ENCODE data around the gene GLCCI1. TPM values are rescaled to one million over a fixed set of nuclear protein-coding genes. Genes with fewer than 3 reads are reported as not detected.

GLCCI1 gene
- total and polyA plus RNA-seq, 4 donors, result 1.4 to 5.9 (median 4.3) TPM

DNA sequence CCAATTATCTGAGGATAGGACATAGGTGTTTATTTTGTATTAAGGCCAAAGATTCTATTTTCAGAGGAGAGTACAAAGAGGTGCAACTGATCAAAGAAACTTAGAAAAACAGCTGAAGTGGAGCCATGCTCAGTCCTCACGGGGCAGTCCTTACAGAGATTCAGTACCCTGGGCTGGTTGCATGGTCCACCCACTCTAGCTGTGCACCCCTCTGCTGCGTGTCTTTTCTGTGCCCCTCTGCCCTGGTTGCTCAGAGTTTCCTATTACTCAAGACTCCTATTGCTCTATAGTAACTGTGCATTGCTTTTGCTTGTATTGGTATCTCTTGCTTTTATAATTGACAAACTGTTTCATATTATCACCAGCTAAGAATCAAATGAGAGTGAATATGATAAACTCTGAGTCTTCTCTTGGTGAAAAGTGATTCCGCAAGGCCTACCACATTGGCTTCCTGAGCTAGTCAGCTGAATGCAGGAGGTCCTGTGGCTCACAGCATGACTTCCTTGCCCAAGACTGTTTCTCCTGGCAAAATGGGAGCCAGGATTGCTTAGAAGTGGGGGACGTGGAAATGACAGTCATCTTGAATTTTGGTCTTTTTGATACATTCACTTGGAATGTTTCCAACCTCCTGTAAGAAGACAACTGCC is 137.0 kb downstream of the GLCCI1 start:
- DNase-seq (ENCODE audit: low spot score), result no peak
- Histone ChIP-seq H3K36me3 (ENCODE audit: control insufficient read depth in 4 of 4, insufficient read depth in 3 of 4, low read depth in 1 of 4, low read length in 3 of 4) (no peaks in the 10 kb centered on the region), H3K4me1 (ENCODE audit: control insufficient read depth in 4 of 4, insufficient read depth in 4 of 4, low read length in 3 of 4) (no peaks in the 10 kb centered on the region), H3K9ac (ENCODE audit: low read depth in 1 of 2, low read length in 2 of 2) (no peak overlapping the region), H3K9me3 (ENCODE audit: control insufficient read depth in 4 of 4, low read length in 3 of 4) (no peaks in the 10 kb centered on the region), H3K27ac (ENCODE audit: low read depth in 1 of 2, low read length in 2 of 2) (no peak overlapping the region), H3K27me3 (ENCODE audit: control insufficient read depth in 4 of 4, insufficient read depth in 4 of 4, low read length in 3 of 4) (no peaks in the 10 kb centered on the region), H3K4me3 (ENCODE audit: low read depth in 1 of 3, low read length in 3 of 3) (no peak overlapping the region)
- 54% methylated on average over 4 of the region's 4 CpGs for WGBS
- no peak for TF ChIP-seq RAD21 (IDR thresholded peaks at IDR 0.05)
- no peak for TF ChIP-seq SP1 (IDR thresholded peaks at IDR 0.05)
- no peak for TF ChIP-seq EGR1 (IDR thresholded peaks at IDR 0.05; ENCODE audit: low read depth in 2 of 2)
- TF ChIP-seq, protein P1, sequence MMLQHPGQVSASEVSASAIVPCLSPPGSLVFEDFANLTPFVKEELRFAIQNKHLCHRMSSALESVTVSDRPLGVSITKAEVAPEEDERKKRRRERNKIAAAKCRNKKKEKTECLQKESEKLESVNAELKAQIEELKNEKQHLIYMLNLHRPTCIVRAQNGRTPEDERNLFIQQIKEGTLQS (IDR thresholded peaks at IDR 0.05), result no peak
- no peak for TF ChIP-seq YY1 (IDR thresholded peaks at IDR 0.05)
- TF ChIP-seq RXRA (IDR thresholded peaks at IDR 0.05), result no peak
- TF ChIP-seq TAF1 (conservative IDR thresholded peaks at IDR 0.05), result no peak
- TF ChIP-seq HNF4G (IDR thresholded peaks at IDR 0.05), result no peak
- no peak for TF ChIP-seq FOXA2 (IDR thresholded peaks at IDR 0.05)
- TF ChIP-seq, protein P2, sequence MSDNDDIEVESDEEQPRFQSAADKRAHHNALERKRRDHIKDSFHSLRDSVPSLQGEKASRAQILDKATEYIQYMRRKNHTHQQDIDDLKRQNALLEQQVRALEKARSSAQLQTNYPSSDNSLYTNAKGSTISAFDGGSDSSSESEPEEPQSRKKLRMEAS (IDR thresholded peaks at IDR 0.05), result no peak
- no peak for TF ChIP-seq HNF4A (conservative IDR thresholded peaks at IDR 0.05)
- TF ChIP-seq, protein P3, sequence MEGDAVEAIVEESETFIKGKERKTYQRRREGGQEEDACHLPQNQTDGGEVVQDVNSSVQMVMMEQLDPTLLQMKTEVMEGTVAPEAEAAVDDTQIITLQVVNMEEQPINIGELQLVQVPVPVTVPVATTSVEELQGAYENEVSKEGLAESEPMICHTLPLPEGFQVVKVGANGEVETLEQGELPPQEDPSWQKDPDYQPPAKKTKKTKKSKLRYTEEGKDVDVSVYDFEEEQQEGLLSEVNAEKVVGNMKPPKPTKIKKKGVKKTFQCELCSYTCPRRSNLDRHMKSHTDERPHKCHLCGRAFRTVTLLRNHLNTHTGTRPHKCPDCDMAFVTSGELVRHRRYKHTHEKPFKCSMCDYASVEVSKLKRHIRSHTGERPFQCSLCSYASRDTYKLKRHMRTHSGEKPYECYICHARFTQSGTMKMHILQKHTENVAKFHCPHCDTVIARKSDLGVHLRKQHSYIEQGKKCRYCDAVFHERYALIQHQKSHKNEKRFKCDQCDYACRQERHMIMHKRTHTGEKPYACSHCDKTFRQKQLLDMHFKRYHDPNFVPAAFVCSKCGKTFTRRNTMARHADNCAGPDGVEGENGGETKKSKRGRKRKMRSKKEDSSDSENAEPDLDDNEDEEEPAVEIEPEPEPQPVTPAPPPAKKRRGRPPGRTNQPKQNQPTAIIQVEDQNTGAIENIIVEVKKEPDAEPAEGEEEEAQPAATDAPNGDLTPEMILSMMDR (IDR thresholded peaks at IDR 0.05; ENCODE audit: low read depth, low read length, missing input control), result no peak

DNA sequence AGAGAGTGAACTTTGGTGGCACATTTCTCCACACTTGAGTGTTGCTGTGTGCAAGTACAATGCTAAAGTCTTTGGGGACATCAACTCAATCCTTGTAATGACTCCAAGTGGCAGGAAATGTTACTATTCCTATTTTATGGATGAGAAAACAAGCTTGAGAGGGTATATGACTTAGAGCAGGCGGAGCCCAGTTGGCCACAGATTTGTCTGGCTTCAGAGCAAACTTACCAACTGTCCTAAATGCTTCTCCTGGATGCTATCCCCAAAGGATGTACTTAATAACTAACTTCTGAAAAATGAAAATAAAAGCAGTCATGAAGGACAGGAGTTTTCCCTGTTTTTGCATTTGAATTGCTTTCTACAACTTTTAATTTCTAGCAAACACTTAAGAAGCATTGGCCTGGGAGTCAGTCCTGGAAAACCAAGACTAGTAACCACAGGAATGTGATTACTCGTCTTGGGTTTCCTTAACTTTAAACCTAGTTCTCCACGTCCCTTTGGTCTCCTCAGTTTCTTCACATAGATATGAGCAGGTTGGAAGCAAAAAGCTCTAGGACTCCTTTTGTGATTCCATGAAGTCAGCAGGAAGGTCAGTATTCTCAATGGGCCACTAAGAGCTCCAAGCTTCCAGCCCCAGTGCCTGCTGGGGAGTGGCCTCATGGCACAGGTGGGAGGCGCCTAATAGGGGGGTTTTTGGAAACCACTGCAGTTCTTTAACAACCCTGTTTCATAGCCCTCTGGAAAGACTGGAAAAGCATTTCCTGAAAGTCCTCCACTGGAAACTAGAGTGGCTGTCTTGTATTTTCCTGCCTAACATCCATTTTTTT is 140.8 kb downstream of the GLCCI1 start:
- Histone ChIP-seq H3K9me3 (ENCODE audit: control insufficient read depth in 4 of 4, low read length in 3 of 4) (no peaks in the 10 kb centered on the region), H3K4me3 (ENCODE audit: low read depth in 1 of 3, low read length in 3 of 3) (no peak overlapping the region), H3K27me3 (ENCODE audit: control insufficient read depth in 4 of 4, insufficient read depth in 4 of 4, low read length in 3 of 4) (no peaks in the 10 kb centered on the region), H3K9ac (ENCODE audit: low read depth in 1 of 2, low read length in 2 of 2) (no peak overlapping the region), H3K36me3 (ENCODE audit: control insufficient read depth in 4 of 4, insufficient read depth in 3 of 4, low read depth in 1 of 4, low read length in 3 of 4) (no peaks in the 10 kb centered on the region), H3K27ac (ENCODE audit: low read depth in 1 of 2, low read length in 2 of 2) (no peak overlapping the region), H3K4me1 (ENCODE audit: control insufficient read depth in 4 of 4, insufficient read depth in 4 of 4, low read length in 3 of 4) (no peaks in the 10 kb centered on the region)
- no peak for DNase-seq (ENCODE audit: low spot score)
- 89% methylated on average over 4 of the region's 4 CpGs for WGBS
- TF ChIP-seq NR2F2 (IDR thresholded peaks at IDR 0.05) (no peak), HNF4G (IDR thresholded peaks at IDR 0.05) (no peak), EGR1 (IDR thresholded peaks at IDR 0.05; ENCODE audit: low read depth in 2 of 2) (no peak), TAF1 (conservative IDR thresholded peaks at IDR 0.05) (no peak), FOXA1 (IDR thresholded peaks at IDR 0.05) (no peak), SP1 (IDR thresholded peaks at IDR 0.05) (no peak), GABPA (IDR thresholded peaks at IDR 0.05 in 1 of 2, conservative IDR thresholded peaks at IDR 0.05 in 1 of 2) (no peak), RXRA (IDR thresholded peaks at IDR 0.05) (no peak), HNF4A (conservative IDR thresholded peaks at IDR 0.05) (no peak)
- TF ChIP-seq, protein P2 (IDR thresholded peaks at IDR 0.05), result no peak
- TF ChIP-seq, protein P1 (IDR thresholded peaks at IDR 0.05), result no peak
- TF ChIP-seq, protein P4, sequence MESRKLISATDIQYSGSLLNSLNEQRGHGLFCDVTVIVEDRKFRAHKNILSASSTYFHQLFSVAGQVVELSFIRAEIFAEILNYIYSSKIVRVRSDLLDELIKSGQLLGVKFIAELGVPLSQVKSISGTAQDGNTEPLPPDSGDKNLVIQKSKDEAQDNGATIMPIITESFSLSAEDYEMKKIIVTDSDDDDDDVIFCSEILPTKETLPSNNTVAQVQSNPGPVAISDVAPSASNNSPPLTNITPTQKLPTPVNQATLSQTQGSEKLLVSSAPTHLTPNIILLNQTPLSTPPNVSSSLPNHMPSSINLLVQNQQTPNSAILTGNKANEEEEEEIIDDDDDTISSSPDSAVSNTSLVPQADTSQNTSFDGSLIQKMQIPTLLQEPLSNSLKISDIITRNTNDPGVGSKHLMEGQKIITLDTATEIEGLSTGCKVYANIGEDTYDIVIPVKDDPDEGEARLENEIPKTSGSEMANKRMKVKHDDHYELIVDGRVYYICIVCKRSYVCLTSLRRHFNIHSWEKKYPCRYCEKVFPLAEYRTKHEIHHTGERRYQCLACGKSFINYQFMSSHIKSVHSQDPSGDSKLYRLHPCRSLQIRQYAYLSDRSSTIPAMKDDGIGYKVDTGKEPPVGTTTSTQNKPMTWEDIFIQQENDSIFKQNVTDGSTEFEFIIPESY (IDR thresholded peaks at IDR 0.05), result no peak
- TF ChIP-seq, protein P3 (IDR thresholded peaks at IDR 0.05; ENCODE audit: low read depth, low read length, missing input control), result no peak

All from liver (tissue), 9 donors.